MM.1S (cell line): ENCODE measurements around the gene ZNF74.
"Not testable (repeated sequence)": the region's sequence is repeated elsewhere in the genome, so short reads cannot be mapped to it uniquely, and the experiment has no call there.

Experiments used
- DNase-seq: peaks from one replicate; pipeline ENCODE4 v3.0.0-alpha.2; 2015
- H2AFZ ChIP-seq: fragments of 300-600 bp; sonication (generic); 2 replicates; pipeline ENCODE4 v1.6.0; 2016; ENCODE audit warnings: antibody characterized with exemption, low read length
- H3F3A ChIP-seq: fragments of 300-600 bp; sonication (generic); 2 replicates; pipeline ENCODE4 v1.6.1; 2016; ENCODE audit warnings: mild to moderate bottlenecking, antibody characterized with exemption, low read length, moderate library complexity, mixed read lengths; ENCODE audit not compliant: insufficient read depth
- H3K27ac ChIP-seq: fragments of 300-600 bp; sonication (generic); 2 replicates; pipeline ENCODE4 v1.5.1; 2016; ENCODE audit warnings: mild to moderate bottlenecking, low read length
- H3K27me3 ChIP-seq: fragments of 300-600 bp; sonication (generic); replicated peaks from 2 replicates; pipeline ENCODE4 v1.6.0; 2016; ENCODE audit warnings: low read length; ENCODE audit not compliant: insufficient read depth
- H3K36me3 ChIP-seq: fragments of 300-600 bp; sonication (generic); replicated peaks from 2 replicates; pipeline ENCODE4 v1.6.1; 2016; ENCODE audit warnings: mild to moderate bottlenecking, low read length, mixed read lengths; ENCODE audit not compliant: insufficient read depth
- H3K4me1 ChIP-seq: fragments of 300-600 bp; sonication (generic); 2 replicates; pipeline ENCODE4 v1.6.1; 2016; ENCODE audit warnings: low read length, mixed read lengths
- H3K4me2 ChIP-seq: fragments of 300-600 bp; sonication (generic); 2 replicates; pipeline ENCODE4 v1.6.0; 2016; ENCODE audit warnings: low read depth, low read length
- H3K4me3 ChIP-seq: fragments of 300-600 bp; sonication (generic); 2 replicates; pipeline ENCODE4 v1.5.1; 2016; ENCODE audit warnings: low read length, mixed read lengths
- H3K79me2 ChIP-seq: fragments of 300-600 bp; sonication (generic); 2 replicates; pipeline ENCODE4 v1.6.1; 2016; ENCODE audit warnings: mixed run types, low read length, mixed read lengths
- H3K9ac ChIP-seq: fragments of 300-600 bp; sonication (generic); 2 replicates; pipeline ENCODE4 v1.6.1; 2016; ENCODE audit warnings: low read length, mixed read lengths
- H3K9me2 ChIP-seq: fragments of 300-600 bp; sonication (generic); replicated peaks from 2 replicates; pipeline ENCODE4 v1.6.1; 2016; ENCODE audit warnings: mild to moderate bottlenecking, low read length, mixed read lengths; ENCODE audit not compliant: insufficient read depth
- H3K9me3 ChIP-seq: fragments of 300-600 bp; sonication (generic); replicated peaks from 2 replicates; pipeline ENCODE4 v1.6.1; 2016; ENCODE audit warnings: mild to moderate bottlenecking, low read length, mixed read lengths; ENCODE audit not compliant: insufficient read depth
- H4K20me1 ChIP-seq: fragments of 300-600 bp; sonication (generic); 2 replicates; pipeline ENCODE4 v1.6.1; 2016; ENCODE audit warnings: mild to moderate bottlenecking, low read length, moderate library complexity, mixed read lengths; ENCODE audit not compliant: insufficient read depth
- EZH2 ChIP-seq: fragments of 300-600 bp; sonication (generic); optimal IDR thresholded peaks from 2 replicates; pipeline ENCODE3; 2017; ENCODE audit warnings: low read depth, mild to moderate bottlenecking, antibody characterized with exemption, low read length, mixed read lengths
- EZH2phosphoT487 ChIP-seq: fragments of 300-600 bp; sonication (generic); IDR thresholded peaks from 2 replicates; pipeline ENCODE4 v1.6.1; 2018; ENCODE audit warnings: antibody characterized with exemption, low read length
- TF ChIP-seq, protein P1 (sequence below): fragments of 300-600 bp; sonication (generic); IDR thresholded peaks from 2 replicates; pipeline ENCODE4 v1.5.1; 2016; ENCODE audit warnings: antibody characterized with exemption, low read length, mixed read lengths

Gene ZNF74

DNA sequence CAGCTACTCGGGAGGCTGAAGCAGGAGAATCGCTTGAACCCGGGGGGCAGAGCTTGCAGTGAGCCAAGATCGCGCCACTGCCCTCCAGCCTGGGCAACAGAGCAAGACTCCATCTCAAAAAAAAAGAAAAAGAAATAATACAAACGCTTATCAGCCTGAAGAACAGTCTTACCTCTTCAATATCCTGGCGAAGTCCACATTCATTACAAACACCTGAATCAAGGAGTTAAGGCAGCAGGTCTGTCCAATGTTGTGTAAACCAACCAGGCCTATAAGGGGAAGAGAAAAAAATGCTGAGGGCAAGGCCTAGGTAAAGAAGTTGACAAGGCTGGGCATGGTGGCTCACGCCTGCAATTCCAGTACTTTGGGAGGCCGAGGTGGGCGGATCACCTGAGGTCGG, 17.0 kb upstream of the ZNF74 start:
- not testable (repeated sequence) for DNase-seq, H3K4me3 ChIP-seq, H2AFZ ChIP-seq, H3K27ac ChIP-seq, H3K79me2 ChIP-seq, H3K9me2 ChIP-seq, H4K20me1 ChIP-seq, H3K27me3 ChIP-seq, H3K9me3 ChIP-seq, H3K9ac ChIP-seq, H3K4me2 ChIP-seq, H3K36me3 ChIP-seq
- peaks cover 19% of the 10 kb centered on the region for H3F3A ChIP-seq
- H3K4me1 ChIP-seq = peaks cover 34% of the 10 kb centered on the region

DNA sequence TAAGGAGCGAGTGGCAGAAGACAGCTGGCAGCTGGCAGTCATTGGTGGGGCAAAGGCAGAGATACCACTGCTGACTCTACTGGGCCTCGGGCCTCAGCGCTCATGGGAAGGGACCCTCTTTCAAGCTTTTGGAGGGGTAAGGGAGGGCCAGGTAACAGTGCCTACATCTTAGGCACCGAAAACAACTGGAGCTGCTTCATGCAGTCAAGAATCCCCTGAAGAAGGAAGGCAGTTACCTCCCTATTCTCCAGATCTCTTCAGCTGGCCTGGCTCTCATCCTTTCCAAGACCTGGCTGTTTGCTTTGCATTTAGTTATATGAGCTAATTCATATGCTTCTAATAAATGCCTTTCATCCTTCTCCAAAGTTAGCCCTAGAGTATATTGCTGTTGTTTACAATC, 15.8 kb upstream of the ZNF74 start:
- no peak for DNase-seq
- H3K27me3 ChIP-seq = no peaks in the 10 kb centered on the region
- H3F3A ChIP-seq = peaks cover 19% of the 10 kb centered on the region
- H3K9me2 ChIP-seq = no peaks in the 10 kb centered on the region
- H3K36me3 ChIP-seq = no peaks in the 10 kb centered on the region
- H2AFZ ChIP-seq = no peak overlapping the region
- no peak overlapping the region for H3K9ac ChIP-seq
- H3K79me2 ChIP-seq = no peaks in the 10 kb centered on the region
- peaks cover 34% of the 10 kb centered on the region for H3K4me1 ChIP-seq
- no peak for TF ChIP-seq EZH2
- TF ChIP-seq, protein P1, sequence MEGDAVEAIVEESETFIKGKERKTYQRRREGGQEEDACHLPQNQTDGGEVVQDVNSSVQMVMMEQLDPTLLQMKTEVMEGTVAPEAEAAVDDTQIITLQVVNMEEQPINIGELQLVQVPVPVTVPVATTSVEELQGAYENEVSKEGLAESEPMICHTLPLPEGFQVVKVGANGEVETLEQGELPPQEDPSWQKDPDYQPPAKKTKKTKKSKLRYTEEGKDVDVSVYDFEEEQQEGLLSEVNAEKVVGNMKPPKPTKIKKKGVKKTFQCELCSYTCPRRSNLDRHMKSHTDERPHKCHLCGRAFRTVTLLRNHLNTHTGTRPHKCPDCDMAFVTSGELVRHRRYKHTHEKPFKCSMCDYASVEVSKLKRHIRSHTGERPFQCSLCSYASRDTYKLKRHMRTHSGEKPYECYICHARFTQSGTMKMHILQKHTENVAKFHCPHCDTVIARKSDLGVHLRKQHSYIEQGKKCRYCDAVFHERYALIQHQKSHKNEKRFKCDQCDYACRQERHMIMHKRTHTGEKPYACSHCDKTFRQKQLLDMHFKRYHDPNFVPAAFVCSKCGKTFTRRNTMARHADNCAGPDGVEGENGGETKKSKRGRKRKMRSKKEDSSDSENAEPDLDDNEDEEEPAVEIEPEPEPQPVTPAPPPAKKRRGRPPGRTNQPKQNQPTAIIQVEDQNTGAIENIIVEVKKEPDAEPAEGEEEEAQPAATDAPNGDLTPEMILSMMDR = no peak
- TF ChIP-seq EZH2phosphoT487 = no peak
- H3K27ac ChIP-seq = no peak overlapping the region; the same call in 1 of the 2 replicates
- no peak overlapping the region for H3K4me2 ChIP-seq
- H3K9me3 ChIP-seq = no peaks in the 10 kb centered on the region
- no peaks in the 10 kb centered on the region for H4K20me1 ChIP-seq
- H3K4me3 ChIP-seq = no peak overlapping the region

DNA sequence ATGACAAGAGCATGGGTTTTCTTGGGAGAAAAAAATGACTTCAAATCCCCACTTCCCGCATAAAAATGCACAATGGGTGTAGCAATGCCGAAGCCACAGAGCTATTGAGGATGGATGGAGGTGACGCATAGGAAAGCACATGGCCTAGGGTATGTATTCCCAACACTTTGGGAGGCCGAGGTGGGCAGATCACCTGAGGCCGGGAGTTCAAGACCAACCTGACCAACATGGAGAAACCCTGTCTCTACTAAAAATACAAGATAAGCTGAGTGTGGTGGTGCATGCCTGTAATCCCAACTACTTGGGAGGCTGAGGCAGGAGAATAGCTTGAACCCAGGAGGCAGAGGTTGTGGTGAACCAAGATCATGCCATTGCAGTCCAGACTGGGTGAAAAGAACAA, 15.3 kb upstream of the ZNF74 start:
- H3K79me2 ChIP-seq, H3K4me3 ChIP-seq, H3K9me2 ChIP-seq, H3K36me3 ChIP-seq, H4K20me1 ChIP-seq, H2AFZ ChIP-seq, H3K27ac ChIP-seq, DNase-seq, H3K9me3 ChIP-seq, H3K4me2 ChIP-seq, H3K27me3 ChIP-seq, H3K9ac ChIP-seq: not testable (repeated sequence)
- peaks cover 30% of the 10 kb centered on the region for H3K4me1 ChIP-seq
- peaks cover 19% of the 10 kb centered on the region for H3F3A ChIP-seq

DNA sequence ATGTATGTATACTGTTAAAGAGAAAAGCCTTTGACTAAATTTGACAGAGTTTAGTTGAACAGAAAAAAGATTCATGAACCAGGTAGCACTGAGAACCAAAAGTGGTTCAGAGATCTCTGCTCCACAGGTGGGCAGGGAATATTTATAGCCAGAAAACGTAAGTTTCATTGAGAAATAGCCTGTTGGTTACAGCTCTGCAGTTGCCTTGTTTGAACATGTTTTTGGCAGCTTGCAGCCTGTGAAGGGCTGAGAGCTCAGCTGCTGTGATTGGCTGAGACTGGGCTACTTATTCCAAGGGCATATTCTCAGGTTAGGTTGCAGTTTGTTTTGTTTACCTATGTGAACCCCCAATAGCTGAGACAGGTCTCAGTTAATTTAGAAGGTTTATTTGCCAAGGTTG, 13.5 kb upstream of the ZNF74 start:
- Histone ChIP-seq H4K20me1 (no peaks in the 10 kb centered on the region), H3K27ac (peak overlapping the region; percentile 83; the same call in 1 of the 2 replicates), H3K9me3 (no peaks in the 10 kb centered on the region), H3K9ac (peak overlapping the region; percentile 29; the same call in 1 of the 2 replicates), H3K4me2 (peak overlapping the region; percentile 76), H3K4me1 (peaks cover 30% of the 10 kb centered on the region), H2AFZ (peak overlapping the region; percentile 83), H3K4me3 (peak overlapping the region; percentile 6; the same call in 1 of the 2 replicates), H3K79me2 (no peaks in the 10 kb centered on the region), H3K36me3 (no peaks in the 10 kb centered on the region), H3K9me2 (no peaks in the 10 kb centered on the region), H3K27me3 (no peaks in the 10 kb centered on the region), H3F3A (peaks cover 19% of the 10 kb centered on the region)
- no peak for TF ChIP-seq EZH2
- TF ChIP-seq, protein P1 = no peak
- no peak for TF ChIP-seq EZH2phosphoT487
- DNase-seq = peak; percentile 80
